Adrenal gland (tissue), 5 donors: Measurements from ENCODE around the gene SYNGR4.

Experiments
- CTCF ChIP-seq, 6 experiments: fragments of 450-650 bp in 4 of 6; fragments of 200-600 bp in 2 of 6; sonication (generic) in 1 of 6; IDR thresholded peaks; 1 replicate in 5 of 6; 2 replicates in 1 of 6; pipeline versions ENCODE4 v1.5.1 to v1.8.0; 2016 to 2021; ENCODE audit warnings: antibody characterized with exemption in 6 of 6, mild to moderate bottlenecking in 2 of 6, moderate library complexity in 1 of 6
- POLR2A ChIP-seq, 2 donors: fragments of 450-650 bp; IDR thresholded peaks; one replicate each; pipeline ENCODE4 v1.6.1; 2017; ENCODE audit warnings: antibody characterized with exemption in 2 of 2, mild to moderate bottlenecking in 2 of 2, moderate library complexity in 1 of 2
- donor health status: DM: no; HTN: no; CAD: no.

GRCh38 chr19:48395170-48395455 lies 30.9 kb downstream of the SYNGR4 start:
- TF ChIP-seq CTCF (IDR thresholded peaks at IDR 0.05), result no peak
- TF ChIP-seq POLR2A (IDR thresholded peaks at IDR 0.05), result no peak
